ENCODE data around the gene CLDN14. TPM values are rescaled to one million over a fixed set of nuclear protein-coding genes. Genes with fewer than 3 reads are reported as not detected.
A peak's percentile ranks its signal among the peaks of the same experiment; 100 is the strongest.

CLDN14 gene
- total RNA-seq, 1 donor from 2014 or later = not detected

GRCh38 chr21:36450511-36450910 lies 29.4 kb downstream of the CLDN14 start:
- H3K27ac Mint-ChIP-seq (ENCODE audit: unreplicated experiment) = peak overlapping the region; percentile 85

DNA sequence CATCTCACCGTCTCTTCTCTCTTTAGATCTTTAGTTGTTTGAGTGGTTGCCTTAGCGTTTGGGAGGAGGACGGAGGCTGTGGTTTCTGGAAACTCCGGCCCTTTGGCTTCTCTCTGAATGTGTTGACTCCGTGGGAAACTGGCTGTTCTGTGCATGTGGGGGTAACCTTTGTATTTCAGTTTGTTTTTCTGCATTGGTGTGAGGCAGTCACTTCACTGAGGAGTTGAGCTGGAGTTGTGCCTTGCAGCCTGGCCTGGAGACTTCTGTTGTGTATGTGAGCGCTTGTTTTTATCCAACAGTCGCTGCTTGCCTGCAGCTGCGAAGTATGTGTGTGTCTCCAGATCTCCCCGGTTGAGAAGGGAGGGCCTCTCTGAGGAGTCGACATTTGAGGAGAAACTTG lies 33.6 kb downstream of the CLDN14 start:
- DNase-seq (ENCODE audit: low read depth) (peak; percentile 64), FAIRE-seq (no peak)
- Histone ChIP-seq H3K27me3 (ENCODE audit: insufficient read depth, low read length) (no peaks in the 10 kb centered on the region), H4K20me1 (ENCODE audit: insufficient read depth, low read length) (no peaks in the 10 kb centered on the region), H3K4me2 (ENCODE audit: low read length) (peak overlapping the region; percentile 19), H3K9me3 (ENCODE audit: insufficient read depth, low read depth, low read length) (no peaks in the 10 kb centered on the region), H3K9ac (ENCODE audit: low read length) (peak overlapping the region; percentile 40), H3K4me1 (ENCODE audit: insufficient read depth, low read length) (peaks cover 6% of the 10 kb centered on the region), H3K36me3 (ENCODE audit: insufficient read depth, low read length) (peaks cover 3% of the 10 kb centered on the region), H3K79me2 (ENCODE audit: insufficient read depth, low read length) (peaks cover 4% of the 10 kb centered on the region), H3K4me3 (ENCODE audit: insufficient read depth, low read depth, low read length) (no peak overlapping the region), H3K27ac (ENCODE audit: low read depth, low read length) (peak overlapping the region; percentile 19), H2AFZ (ENCODE audit: low read depth, low read length) (no peak overlapping the region)
- H3K4me3 Mint-ChIP-seq (ENCODE audit: unreplicated experiment) = no peak overlapping the region
- H3K27ac Mint-ChIP-seq (ENCODE audit: unreplicated experiment) = peak overlapping the region; percentile 86
- H3K4me1 Mint-ChIP-seq (ENCODE audit: low read depth, unreplicated experiment) = peaks cover 33% of the 10 kb centered on the region
- H3K27me3 Mint-ChIP-seq (ENCODE audit: low read depth, unreplicated experiment) = no peaks in the 10 kb centered on the region
- H3K9me3 Mint-ChIP-seq (ENCODE audit: unreplicated experiment) = peaks cover 3% of the 10 kb centered on the region
- no peaks in the 10 kb centered on the region for H3K36me3 Mint-ChIP-seq (ENCODE audit: low read depth, unreplicated experiment)
- no peak for TF ChIP-seq EZH2 (IDR thresholded peaks at IDR 0.05; ENCODE audit: insufficient read depth, low read length)
- no peak for TF ChIP-seq CTCF (IDR thresholded peaks at IDR 0.05; ENCODE audit: insufficient read depth, low read depth, low read length)

More at GRCh38 chr21:36450511-36450910, 29.4 kb downstream of the CLDN14 start:
- peaks cover 5% of the 10 kb centered on the region for H3K36me3 Mint-ChIP-seq (ENCODE audit: low read depth, unreplicated experiment)
- H4K20me1 ChIP-seq (ENCODE audit: insufficient read depth, low read length) = no peaks in the 10 kb centered on the region
- DNase-seq (ENCODE audit: low read depth) (peak; percentile 86), FAIRE-seq (no peak)
- peak overlapping the region; percentile 75 for H3K27ac ChIP-seq (ENCODE audit: low read depth, low read length)
- no peak overlapping the region for H2AFZ ChIP-seq (ENCODE audit: low read depth, low read length)
- H3K4me3 ChIP-seq (ENCODE audit: insufficient read depth, low read depth, low read length) = no peak overlapping the region
- peaks cover 4% of the 10 kb centered on the region for H3K79me2 ChIP-seq (ENCODE audit: insufficient read depth, low read length)
- H3K27me3 Mint-ChIP-seq (ENCODE audit: low read depth, unreplicated experiment) = no peaks in the 10 kb centered on the region
- H3K4me1 Mint-ChIP-seq (ENCODE audit: low read depth, unreplicated experiment) = peaks cover 41% of the 10 kb centered on the region
- peak overlapping the region; percentile 36 for H3K9ac ChIP-seq (ENCODE audit: low read length)
- H3K4me2 ChIP-seq (ENCODE audit: low read length) = peak overlapping the region; percentile 69
- TF ChIP-seq CTCF (IDR thresholded peaks at IDR 0.05; ENCODE audit: insufficient read depth, low read depth, low read length) (no peak), EZH2 (IDR thresholded peaks at IDR 0.05; ENCODE audit: insufficient read depth, low read length) (no peak)
- H3K4me1 ChIP-seq (ENCODE audit: insufficient read depth, low read length) = peaks cover 21% of the 10 kb centered on the region
- H3K4me3 Mint-ChIP-seq (ENCODE audit: unreplicated experiment) = no peak overlapping the region
- peaks cover 3% of the 10 kb centered on the region for H3K36me3 ChIP-seq (ENCODE audit: insufficient read depth, low read length)
- no peaks in the 10 kb centered on the region for H3K9me3 ChIP-seq (ENCODE audit: insufficient read depth, low read depth, low read length)
- no peaks in the 10 kb centered on the region for H3K27me3 ChIP-seq (ENCODE audit: insufficient read depth, low read length)
- peaks cover 3% of the 10 kb centered on the region for H3K9me3 Mint-ChIP-seq (ENCODE audit: unreplicated experiment)

GRCh38 chr21:36441715-36442114 lies 38.2 kb downstream of the CLDN14 start:
- Histone ChIP-seq H3K9me3 (ENCODE audit: insufficient read depth, low read depth, low read length) (no peaks in the 10 kb centered on the region), H3K4me3 (ENCODE audit: insufficient read depth, low read depth, low read length) (no peak overlapping the region), H3K79me2 (ENCODE audit: insufficient read depth, low read length) (peaks cover 3% of the 10 kb centered on the region), H3K27me3 (ENCODE audit: insufficient read depth, low read length) (no peaks in the 10 kb centered on the region), H3K27ac (ENCODE audit: low read depth, low read length) (no peak overlapping the region), H3K36me3 (ENCODE audit: insufficient read depth, low read length) (no peaks in the 10 kb centered on the region), H3K4me2 (ENCODE audit: low read length) (no peak overlapping the region), H3K4me1 (ENCODE audit: insufficient read depth, low read length) (peaks cover 19% of the 10 kb centered on the region), H4K20me1 (ENCODE audit: insufficient read depth, low read length) (no peaks in the 10 kb centered on the region), H3K9ac (ENCODE audit: low read length) (no peak overlapping the region), H2AFZ (ENCODE audit: low read depth, low read length) (no peak overlapping the region)
- Mint-ChIP-seq H3K27me3 (ENCODE audit: low read depth, unreplicated experiment) (no peaks in the 10 kb centered on the region), H3K4me3 (ENCODE audit: unreplicated experiment) (no peak overlapping the region), H3K9me3 (ENCODE audit: unreplicated experiment) (no peaks in the 10 kb centered on the region), H3K4me1 (ENCODE audit: low read depth, unreplicated experiment) (peaks cover 22% of the 10 kb centered on the region), H3K36me3 (ENCODE audit: low read depth, unreplicated experiment) (peaks cover 3% of the 10 kb centered on the region), H3K27ac (ENCODE audit: unreplicated experiment) (peak overlapping the region; percentile 14)
- TF ChIP-seq EZH2 (IDR thresholded peaks at IDR 0.05; ENCODE audit: insufficient read depth, low read length) = no peak
- TF ChIP-seq CTCF (IDR thresholded peaks at IDR 0.05; ENCODE audit: insufficient read depth, low read depth, low read length) = no peak
- DNase-seq (ENCODE audit: low read depth) (no peak), FAIRE-seq (no peak)

Data from astrocyte (in vitro differentiated cells and primary cell).